ENCODE data around the gene CASQ2.

- TF ChIP-seq POLR2A (IDR thresholded peaks at IDR 0.05): no peak
- no peak for TF ChIP-seq CTCF (IDR thresholded peaks at IDR 0.05)
Observed at GRCh38 chr1:115783311-115783710, 14.8 kb upstream of the CASQ2 start.
